ENCODE measurements around the gene COL26A1. TPM values are rescaled to one million over a fixed set of nuclear protein-coding genes. Genes with fewer than 3 reads are reported as not detected.

Gene COL26A1
- total RNA-seq, 1 experiment from 2014 or later: 42.6 TPM

DNA sequence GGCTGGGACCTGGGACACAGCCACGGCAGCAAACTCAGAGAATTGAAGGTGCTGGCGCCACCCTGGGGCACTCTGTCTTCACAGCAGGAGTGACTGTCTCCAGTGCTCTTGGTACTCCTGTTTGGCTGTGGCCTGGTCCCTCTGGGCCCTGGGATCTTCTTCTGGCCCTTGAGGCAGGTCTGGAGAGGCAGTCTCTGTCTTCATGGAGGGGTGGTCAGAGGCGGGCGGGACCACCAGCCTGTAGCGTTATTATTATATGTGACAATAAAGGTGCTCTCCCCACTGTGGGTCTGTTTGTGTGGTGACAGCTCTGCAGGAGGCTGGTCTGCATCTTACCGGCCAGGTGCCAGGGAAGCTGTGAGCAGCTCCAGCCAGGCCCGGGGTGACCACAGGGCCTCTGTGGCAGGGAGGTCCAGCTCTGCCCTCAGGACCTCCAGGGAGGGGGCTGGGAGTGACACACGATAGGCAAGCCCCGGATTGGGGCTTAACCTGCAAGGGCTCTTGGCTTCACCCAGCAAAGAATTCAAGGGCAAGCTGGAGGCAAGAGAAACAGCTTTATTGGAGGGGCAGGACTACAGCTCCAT is 196.2 kb downstream of the COL26A1 start:
- H3K27ac Mint-ChIP-seq: no peak overlapping the region
- no CpG with 5 or more reads among the region's 9 CpGs for WGBS (ENCODE audit: extremely low coverage, insufficient read length, low lambda C conversion rate)
- no peak overlapping the region for H4K5ac ChIP-seq (ENCODE audit: insufficient read length, low read depth, low read length)
- no peak overlapping the region for H3K27ac ChIP-seq (ENCODE audit: insufficient read length, low read depth, low read length)
- no peak overlapping the region for H3K56ac ChIP-seq (ENCODE audit: insufficient read length, low read depth, low read length)
- no peak overlapping the region for H2BK120ac ChIP-seq (ENCODE audit: low read depth, low read length, poor library complexity, severe bottlenecking)
- no peak overlapping the region for H3K14ac ChIP-seq (ENCODE audit: insufficient read depth, low read length)
- H3K27me3 ChIP-seq (ENCODE audit: insufficient read depth, low read length): no peaks in the 10 kb centered on the region
- H3K9me3 ChIP-seq (ENCODE audit: control insufficient read depth, low read depth, low read length): no peaks in the 10 kb centered on the region
- H3K4ac ChIP-seq (ENCODE audit: low read depth, low read length): no peak overlapping the region
- no peak overlapping the region for H2BK5ac ChIP-seq (ENCODE audit: insufficient read length, low read length)
- no peaks in the 10 kb centered on the region; the same call in 1 of the 2 replicates for H3K27me3 Mint-ChIP-seq (ENCODE audit: low read depth)
- no peak overlapping the region for H2BK12ac ChIP-seq (ENCODE audit: insufficient read length, low read depth, low read length)
- H3K23ac ChIP-seq (ENCODE audit: insufficient read length, low read depth, low read length): no peak overlapping the region
- H4K8ac ChIP-seq (replicated peaks; ENCODE audit: insufficient read length, low read depth, low read length): no peak overlapping the region
- no peak overlapping the region for H2AK5ac ChIP-seq (ENCODE audit: insufficient read length, low read length)
- peaks cover 0 to 8% (median 0%) of the 10 kb centered on the region in 3 experiments; a peak in 2 of 7 replicates for H3K36me3 Mint-ChIP-seq (ENCODE audit: insufficient read depth in 1 of 3, low read depth in 3 of 3)
- no peaks in the 10 kb centered on the region for H3K79me1 ChIP-seq (ENCODE audit: insufficient read depth, low read depth, low read length, poor library complexity, severe bottlenecking)
- H2AFZ ChIP-seq (ENCODE audit: low read length): no peak overlapping the region
- TF ChIP-seq, protein P1, sequence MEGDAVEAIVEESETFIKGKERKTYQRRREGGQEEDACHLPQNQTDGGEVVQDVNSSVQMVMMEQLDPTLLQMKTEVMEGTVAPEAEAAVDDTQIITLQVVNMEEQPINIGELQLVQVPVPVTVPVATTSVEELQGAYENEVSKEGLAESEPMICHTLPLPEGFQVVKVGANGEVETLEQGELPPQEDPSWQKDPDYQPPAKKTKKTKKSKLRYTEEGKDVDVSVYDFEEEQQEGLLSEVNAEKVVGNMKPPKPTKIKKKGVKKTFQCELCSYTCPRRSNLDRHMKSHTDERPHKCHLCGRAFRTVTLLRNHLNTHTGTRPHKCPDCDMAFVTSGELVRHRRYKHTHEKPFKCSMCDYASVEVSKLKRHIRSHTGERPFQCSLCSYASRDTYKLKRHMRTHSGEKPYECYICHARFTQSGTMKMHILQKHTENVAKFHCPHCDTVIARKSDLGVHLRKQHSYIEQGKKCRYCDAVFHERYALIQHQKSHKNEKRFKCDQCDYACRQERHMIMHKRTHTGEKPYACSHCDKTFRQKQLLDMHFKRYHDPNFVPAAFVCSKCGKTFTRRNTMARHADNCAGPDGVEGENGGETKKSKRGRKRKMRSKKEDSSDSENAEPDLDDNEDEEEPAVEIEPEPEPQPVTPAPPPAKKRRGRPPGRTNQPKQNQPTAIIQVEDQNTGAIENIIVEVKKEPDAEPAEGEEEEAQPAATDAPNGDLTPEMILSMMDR (conservative IDR thresholded peaks at IDR 0.05): peak; percentile 28; the same call in 2 of the 3 replicates
- H3K9me3 Mint-ChIP-seq: no peaks in the 10 kb centered on the region; a peak in 2 of 5 replicates
- peaks cover 2 to 14% of the 10 kb centered on the region in 2 experiments; a peak in 2 of 4 replicates for H3K4me1 Mint-ChIP-seq
- no peak overlapping the region for H3K4me3 Mint-ChIP-seq
- H3K9ac ChIP-seq (ENCODE audit: extremely low read depth, insufficient read length, low read length): no peak overlapping the region
- no peaks in the 10 kb centered on the region for H4K20me1 ChIP-seq (ENCODE audit: control insufficient read depth, insufficient read depth, insufficient read length)
- H3K18ac ChIP-seq (ENCODE audit: insufficient read length, low read depth, low read length): no peak overlapping the region
- no peaks in the 10 kb centered on the region for H3K23me2 ChIP-seq (ENCODE audit: insufficient read length, low read depth, low read length, poor library complexity, severe bottlenecking)
- H3K4me1 ChIP-seq (ENCODE audit: insufficient read depth, low read length): no peaks in the 10 kb centered on the region
- H2BK15ac ChIP-seq (ENCODE audit: low read depth, low read length): no peak overlapping the region
- H3T11ph ChIP-seq (ENCODE audit: low read length): no peak overlapping the region
- peak; percentile 30 for DNase-seq
- H3K79me2 ChIP-seq (ENCODE audit: insufficient read depth, low read length): no peaks in the 10 kb centered on the region
- H4K91ac ChIP-seq (ENCODE audit: insufficient read length, low read depth, low read length): no peak overlapping the region
- H3K4me2 ChIP-seq (ENCODE audit: insufficient read depth, insufficient read length, low read length): no peak overlapping the region
- H2BK20ac ChIP-seq (ENCODE audit: low read depth, low read length, poor library complexity, severe bottlenecking): no peak overlapping the region
